Measurements from ENCODE around the gene PRDX1.
"Not testable (repeated sequence)": the region's sequence is repeated elsewhere in the genome, so short reads cannot be mapped to it uniquely, and the experiment has no call there.

PRDX1 gene

DNA sequence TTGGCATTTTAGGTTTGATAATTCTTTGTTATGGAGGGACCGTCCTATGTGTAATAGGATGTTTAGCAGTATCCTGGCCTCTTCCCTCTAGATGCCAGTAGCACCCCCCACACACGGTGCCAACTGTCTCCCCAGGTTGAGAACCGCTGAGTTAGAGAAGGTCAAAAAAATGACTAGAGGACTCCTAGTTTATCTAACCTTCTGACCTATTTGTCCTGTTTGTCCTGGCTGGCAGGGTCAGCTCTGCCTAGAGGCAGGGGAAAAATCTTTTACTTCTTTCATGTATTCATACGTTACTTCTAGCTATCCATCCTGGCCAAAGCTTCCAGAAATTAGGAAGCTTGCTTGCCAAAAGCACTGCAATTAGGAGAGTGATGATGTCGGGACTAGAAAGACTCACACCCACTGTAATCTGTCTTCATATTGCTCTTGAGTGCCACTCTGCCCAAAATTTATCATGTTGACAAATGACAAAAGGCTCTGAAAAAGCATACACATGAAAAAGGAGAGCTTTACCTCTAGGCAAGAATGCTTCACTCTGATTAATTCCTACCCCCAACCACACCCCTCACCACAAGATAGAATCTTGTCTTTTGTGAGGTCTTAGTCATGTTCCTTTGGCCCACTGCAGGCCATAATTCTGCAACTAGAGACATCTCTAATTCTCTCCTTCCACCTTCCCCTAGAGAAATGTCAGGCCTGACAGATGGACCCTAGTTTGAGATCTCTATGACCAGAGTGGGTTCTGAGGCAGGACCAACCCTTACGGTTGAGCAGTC is 14.5 kb upstream of the PRDX1 start:
- DNase-seq (ENCODE audit: low read depth): no peak

DNA sequence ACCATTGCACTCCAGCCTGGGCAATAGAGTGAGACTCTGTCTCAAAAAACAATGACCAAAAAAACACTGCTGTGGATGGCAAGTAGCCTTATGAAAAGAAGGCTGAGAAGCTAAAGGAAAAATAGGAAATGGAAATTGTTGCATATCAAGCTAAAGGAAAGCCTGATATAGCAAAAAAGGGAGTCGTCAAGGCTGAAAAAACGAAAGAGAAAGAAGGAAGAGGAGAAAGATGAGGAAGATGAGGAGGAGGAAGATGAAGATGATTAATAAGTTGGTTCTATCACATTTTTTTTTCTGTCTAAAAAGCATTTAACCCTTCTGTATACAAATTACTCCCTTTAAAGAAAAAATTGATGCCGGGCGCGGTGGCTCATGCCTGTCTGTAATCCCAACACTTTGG is 10.2 kb upstream of the PRDX1 start:
- no peak for DNase-seq (ENCODE audit: low read depth)

DNA sequence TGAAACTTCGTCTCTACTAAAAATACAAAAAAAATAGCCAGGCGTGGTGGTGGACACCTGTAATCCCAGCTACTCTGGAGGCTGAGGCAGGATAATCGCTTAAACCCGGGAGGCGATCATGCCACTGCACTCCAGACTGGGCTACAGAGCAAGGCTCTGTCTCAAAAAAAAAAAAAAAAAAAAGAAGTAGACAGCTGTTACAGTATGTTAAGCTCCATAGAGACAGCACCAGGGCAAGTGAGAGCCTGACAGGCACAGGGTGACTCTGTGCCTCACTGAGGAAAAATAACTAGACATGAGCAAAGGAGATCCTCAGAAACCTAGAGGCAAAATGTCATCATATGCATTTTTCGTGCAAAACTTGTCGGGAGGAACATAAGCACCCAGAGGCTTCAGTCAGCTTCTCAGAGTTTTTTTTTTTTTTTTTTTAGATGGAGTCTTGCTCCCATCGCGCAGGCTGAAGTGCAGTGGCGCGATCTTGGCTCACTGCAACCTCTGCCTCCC is 9.0 kb upstream of the PRDX1 start:
- no peak for DNase-seq (ENCODE audit: low read depth)

DNA sequence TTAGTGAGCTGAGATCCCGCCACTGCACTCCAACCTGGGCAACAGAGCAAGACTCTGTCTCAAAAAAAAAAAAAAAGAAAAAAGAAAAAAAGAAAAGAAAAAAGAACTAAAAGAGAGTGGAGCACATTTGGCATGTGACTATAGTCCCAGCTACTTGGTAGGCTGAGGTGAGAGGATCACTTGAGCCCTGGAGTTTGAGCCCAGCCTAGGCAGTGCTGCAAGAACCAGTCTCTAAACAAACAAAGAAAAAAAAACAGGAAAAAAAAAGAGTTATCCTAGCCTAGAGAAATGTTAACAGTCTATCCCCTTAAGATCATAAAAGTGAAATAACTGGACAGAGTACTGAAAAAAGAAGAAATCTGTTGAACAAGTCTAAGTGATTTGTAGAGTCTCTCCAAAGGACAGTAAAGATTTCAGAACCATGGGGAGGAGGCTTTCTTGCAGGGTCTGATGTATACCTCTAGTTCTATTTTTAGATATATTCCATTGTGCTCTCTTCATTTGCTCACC is 4.5 kb upstream of the PRDX1 start:
- no peak for DNase-seq (ENCODE audit: low read depth)

DNA sequence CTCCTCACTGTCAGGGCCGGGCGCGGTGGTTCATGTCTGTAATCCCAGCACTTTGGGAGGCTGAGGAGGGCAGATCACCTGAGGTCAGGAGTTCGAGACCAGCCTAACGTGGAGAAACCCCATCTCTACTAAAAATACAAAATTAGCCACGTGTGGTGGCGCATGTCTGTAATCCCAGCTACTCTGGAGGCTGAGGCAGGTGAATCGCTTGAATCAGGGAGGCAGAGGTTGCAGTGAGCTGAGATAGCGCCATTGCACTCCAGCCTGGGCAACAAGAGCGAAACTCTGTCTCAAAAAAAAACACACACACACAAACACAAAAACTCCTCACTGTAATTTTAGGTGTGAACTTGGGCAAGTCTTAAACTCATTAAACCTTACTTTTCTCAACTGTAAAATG is 2.3 kb upstream of the PRDX1 start:
- not testable (repeated sequence) for DNase-seq (ENCODE audit: low read depth)

DNA sequence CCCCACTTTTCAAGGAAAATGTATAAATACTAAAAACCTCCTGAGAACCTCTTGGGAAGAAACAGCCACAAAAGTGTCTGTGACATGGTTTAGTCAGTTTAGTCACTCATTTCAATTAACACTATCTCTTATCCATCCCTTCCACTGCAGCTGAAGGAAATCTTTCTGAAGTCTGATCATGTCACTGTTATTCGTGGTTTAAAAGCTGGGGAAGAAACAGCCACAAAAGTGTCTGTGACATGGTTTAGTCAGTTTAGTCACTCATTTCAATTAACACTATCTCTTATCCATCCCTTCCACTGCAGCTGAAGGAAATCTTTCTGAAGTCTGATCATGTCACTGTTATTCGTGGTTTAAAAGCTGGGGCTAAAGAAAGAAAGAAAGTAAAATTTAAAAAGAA is 1.8 kb upstream of the PRDX1 start:
- not testable (repeated sequence) for DNase-seq (ENCODE audit: low read depth)

DNA sequence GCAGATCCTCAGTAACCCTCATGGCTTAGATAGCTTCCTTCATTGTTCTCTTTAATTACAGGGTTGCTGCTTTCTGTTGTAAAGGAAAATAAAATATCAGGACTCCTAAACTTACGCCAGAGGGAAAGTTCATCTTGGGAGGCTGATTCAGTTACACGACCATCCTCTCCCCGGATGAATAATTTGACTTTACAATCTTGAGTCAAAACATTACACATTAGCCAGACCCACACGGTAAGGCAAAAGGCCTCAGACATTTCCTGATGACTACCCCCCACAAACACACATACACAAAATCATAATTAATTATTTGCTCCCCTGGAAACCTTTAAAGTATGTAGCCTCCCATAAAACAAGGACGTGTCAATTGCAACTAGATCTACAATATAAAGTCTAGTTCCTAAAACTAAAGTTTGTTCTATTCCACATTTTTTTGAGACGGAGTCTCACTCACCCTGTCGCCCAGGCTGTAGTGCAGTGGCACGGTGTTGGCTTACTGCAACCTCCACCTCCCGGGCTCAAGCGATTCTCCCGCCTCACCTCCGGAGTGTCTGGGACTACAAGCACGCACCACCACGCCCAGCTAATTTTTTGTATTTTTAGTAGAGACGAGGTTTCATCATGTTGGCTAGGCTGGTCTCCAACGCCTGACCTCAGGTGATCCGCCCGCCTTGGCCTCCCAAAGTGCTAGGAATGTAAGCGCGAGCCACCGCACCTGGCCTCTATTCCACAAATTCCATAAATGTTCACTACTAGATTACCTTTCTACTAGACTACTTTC is 830 bp upstream of the PRDX1 start:
- no peak for DNase-seq (ENCODE audit: low read depth)

DNA sequence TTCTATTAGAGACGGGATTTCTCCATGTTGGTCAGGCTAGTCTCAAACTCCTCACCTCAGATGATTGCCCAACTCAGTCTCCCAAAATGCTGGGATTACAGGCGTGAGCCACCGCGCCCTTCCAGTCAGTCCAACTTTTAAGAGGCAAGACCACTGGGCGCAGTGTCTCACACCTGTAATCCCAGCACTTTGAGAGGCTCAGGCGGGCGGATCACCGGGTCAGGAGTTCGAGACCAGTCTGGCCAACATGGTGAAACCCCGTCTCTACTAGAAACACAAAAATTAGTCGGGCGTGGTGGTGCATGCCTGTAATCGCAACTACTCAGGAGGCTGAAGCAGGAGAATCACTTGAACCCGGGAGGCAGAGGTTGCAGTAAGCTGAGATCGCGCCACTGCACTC is 1.9 kb downstream of the PRDX1 start:
- not testable (repeated sequence) for DNase-seq (ENCODE audit: low read depth)

DNA sequence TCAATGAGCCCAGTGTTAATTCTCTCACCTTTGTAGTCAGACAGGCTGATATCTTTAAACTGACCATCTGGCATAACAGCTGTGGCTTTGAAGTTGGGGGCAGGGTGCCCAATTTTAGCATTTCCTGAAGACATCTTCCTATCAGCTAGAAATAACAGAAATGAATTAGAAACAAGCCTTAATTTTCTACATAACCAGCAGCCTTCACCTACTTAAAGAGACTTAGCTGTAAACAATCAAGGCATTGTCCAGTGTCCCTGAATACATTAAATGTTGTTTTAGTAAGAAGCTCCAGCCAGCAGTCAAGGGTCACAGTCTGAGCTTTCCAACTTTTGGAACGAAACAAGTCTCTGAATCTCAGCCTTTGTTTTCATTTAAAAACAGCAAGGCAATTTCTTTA is 2.8 kb downstream of the PRDX1 start:
- DNase-seq (ENCODE audit: low read depth): no peak

DNA sequence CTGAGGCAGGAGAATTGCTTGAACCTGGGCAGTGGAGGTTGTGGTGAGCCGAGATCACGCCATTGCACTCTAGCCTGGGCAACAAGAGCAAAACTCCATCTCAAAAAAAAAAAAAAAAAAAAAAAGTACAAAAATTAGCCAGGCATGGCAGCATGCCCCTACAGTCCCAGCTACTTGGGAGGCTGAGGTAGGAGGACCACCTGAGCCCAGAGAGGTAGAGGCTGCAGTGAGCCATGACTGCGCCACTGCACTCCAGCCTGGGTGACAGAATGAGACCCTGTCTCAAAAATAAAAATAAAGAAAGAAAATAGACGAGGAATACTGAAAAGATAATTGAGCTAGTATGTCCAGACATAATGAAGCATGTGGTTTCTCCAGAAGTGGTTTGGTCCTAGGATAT is 3.3 kb downstream of the PRDX1 start:
- DNase-seq (ENCODE audit: low read depth): not testable (repeated sequence)

DNA sequence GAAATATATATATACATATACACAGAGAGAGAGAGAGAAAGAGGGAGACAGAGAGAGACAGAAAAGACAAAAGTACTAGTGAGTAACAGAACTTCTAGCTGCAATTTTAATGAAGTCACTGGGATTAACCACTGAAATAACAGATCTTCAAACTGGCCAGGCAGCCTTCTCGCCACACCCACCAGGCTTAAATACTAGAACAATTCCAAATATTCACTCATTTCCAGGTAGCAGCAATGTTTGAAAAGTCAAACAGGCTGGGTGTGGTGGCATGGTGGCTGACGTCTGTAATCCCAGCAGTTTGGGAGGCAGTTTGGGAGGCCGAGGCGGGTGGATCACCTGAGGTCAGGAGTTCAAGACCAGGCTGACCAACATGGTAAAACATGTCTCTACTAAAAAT is 5.2 kb downstream of the PRDX1 start:
- no peak for DNase-seq (ENCODE audit: low read depth)

DNA sequence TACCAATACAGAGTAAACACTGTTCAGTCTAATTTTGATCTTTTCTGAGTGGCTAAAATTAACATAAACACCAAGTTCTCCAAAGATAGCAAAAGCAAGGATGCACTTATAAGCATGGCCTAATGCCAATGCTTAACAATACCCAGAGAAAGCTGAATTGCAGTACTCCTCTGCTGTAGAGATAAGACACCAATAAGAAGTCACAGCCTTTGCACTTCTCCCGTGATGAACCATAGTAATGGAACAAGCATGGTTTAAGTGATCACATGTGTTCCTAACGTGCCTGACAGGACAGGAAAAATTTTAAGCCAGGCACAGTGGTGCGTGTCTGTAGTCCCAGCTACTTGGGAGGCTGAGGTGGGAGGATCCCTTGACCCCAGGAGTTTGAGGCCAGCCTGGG is 5.6 kb downstream of the PRDX1 start:
- no peak for DNase-seq (ENCODE audit: low read depth)

DNA sequence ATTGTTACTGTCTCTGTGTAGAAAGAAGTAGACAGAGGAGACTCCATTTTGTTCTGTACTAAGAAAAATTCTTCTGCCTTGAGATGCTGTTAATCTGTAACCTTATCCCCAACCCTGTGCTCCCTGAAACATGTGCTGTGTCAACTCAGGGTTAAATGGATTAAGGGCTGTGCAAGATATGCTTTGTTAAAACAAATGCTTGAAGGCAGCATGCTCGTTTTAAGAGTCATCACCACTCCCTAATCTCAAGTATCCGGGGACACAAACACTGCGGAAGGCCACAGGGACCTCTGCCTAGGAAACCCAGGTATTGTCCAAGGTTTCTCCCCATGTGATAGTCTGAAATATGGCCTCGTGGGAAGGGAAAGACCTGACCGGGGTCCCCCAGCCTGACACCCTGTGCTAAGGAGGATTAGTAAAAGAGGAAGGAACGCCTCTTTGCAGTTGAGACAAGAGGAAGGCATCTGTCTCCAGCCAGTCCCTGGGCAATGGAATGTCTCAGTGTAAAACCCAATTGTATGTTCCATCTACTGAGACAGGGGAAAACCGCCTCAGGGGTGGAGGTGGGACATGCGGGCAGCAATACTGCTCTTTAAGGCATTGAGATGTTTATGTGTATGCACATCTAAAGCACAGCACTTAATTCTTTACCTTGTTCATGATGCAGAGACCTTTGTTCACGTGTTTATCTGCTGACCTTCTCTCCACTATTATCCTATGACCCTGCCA is 8.0 kb downstream of the PRDX1 start:
- not testable (repeated sequence) for DNase-seq (ENCODE audit: low read depth)

DNA sequence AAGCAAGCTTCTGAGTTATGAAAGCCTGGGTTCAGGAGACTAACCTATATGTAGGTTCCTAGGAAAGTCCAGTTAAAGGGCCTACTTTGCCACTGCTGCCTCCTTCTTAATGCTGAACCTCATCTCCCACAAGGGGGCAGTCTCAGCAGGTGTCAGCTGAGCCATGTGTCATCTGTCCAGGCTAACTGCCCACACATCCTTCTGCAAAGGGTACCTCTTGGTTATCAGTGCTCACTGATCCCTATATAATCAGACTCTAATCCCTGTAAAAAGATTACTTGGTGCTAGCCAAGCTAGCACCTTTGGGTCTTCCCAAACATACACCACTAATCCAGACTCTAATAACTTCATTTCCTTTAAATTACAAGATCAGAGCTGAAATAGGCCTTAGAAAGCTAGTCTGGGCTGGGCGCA is 9.0 kb downstream of the PRDX1 start:
- peak; percentile 38 for DNase-seq (ENCODE audit: low read depth)

DNA sequence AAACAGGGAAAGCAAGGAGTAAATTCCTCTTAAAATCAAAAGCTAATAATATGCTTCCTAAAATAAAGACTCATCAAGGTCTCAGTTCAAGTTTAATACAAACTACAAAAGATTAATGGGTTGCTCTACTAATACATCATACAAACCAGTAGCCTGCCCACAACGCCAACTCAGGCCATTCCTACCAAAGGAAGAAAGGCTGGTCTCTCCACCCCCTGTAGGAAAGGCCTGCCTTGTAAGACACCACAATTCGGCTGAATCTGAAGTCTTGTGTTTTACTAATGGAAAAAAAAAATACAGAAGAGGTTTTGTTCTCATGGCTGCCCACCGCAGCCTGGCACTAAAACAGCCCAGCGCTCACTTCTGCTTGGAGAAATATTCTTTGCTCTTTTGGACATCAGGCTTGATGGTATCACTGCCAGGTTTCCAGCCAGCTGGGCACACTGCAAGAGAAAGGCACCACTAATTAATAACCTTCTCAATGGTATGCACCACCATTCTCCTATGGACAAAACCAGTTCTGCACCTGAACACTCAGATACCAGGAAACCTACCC is 10.6 kb downstream of the PRDX1 start:
- no peak for DNase-seq (ENCODE audit: low read depth)

DNA sequence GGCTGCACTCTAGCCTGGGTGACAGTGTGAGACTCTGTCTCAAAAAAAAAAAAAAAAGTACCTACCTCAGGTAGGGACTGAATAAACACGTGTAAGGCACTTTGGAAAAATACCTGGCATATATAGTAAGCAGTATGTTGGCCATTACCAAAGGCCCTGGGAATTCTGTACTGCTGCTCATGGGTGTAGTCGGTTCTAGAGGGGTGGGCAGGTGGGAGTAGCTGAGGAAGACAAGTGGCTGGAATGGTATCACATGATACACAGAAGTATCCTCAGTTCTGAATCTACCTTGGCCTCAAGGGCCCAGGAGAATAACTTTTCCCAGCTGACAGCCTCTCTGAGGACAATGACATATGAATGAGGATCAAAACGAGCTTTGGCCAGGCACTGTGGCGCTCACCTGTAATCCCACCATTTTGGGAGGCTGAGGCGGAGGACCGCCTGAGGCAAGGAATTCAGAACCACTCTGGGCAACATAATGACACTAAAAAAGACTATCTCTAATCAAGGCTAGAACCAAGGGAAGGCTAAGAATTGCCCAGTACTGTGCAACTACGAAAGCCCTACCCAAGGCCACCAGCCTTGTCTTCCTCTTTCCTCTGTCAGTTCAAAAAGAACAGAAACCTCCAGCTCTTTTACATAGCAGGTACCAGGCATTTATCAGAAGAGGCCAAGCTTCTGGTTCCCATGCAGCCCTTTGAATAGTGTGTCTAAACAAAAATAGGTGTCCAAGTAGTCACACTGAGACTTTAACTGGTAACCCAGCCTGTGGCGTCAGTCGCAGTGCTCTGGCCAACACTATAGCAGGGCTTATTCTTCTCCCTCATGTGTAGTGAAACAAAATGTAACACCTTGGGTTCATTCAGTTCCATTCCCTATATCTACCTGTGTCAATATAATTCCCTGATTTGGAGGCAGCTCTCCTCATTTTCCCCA is 11.4 kb downstream of the PRDX1 start:
- DNase-seq (ENCODE audit: low read depth): no peak

DNA sequence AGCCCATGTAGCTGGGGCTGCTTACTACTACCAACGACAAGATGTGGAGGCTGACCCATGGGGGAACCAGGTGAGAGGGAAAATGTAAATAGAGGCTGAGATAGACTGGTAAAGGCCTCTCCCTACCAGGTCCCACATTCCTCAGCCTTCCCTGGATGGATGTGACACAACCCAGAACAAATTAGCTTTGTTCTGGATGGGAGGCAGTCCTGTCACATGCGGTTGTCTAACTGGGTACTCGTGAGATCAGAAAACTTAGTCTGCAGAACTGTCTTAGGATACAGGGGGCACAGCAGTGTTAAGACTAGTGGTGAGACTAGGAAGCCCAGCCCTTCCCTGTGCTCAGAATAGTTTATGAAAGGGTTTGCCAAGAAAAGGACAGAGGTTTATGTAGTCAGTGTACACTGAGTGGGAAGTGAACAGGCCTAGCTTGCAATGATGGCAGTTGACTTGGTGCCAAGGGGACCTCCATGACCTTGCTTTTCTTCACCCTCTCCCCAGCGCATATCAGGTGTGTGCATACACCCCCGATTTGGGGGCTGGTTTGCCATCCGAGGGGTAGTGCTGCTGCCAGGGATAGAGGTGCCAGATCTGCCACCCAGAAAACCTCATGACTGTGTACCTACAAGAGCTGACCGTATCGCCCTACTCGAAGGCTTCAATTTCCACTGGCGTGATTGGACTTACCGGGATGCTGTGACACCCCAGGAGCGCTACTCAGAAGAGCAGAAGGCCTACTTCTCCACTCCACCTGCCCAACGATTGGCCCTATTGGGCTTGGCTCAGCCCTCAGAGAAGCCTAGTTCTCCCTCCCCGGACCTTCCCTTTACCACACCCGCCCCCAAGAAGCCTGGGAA is 13.2 kb downstream of the PRDX1 start:
- no peak for DNase-seq (ENCODE audit: low read depth)

DNA sequence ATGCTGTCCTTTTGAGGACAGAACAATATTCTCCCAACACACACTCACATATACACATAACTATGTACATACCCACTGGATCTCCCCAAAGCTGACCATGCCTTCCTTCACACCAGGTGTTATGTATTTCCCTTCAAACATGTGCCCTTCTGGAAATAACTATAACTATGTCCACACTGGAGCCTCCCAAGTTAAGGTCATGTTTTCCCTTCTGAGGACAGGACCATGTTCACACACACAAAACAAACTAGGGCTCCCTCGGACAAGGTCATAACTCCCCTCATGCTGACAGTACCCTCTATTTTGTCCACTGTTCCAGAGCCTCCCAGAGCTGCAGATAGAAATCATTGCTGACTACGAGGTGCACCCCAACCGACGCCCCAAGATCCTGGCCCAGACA is 13.8 kb downstream of the PRDX1 start:
- DNase-seq (ENCODE audit: low read depth): no peak

DNA sequence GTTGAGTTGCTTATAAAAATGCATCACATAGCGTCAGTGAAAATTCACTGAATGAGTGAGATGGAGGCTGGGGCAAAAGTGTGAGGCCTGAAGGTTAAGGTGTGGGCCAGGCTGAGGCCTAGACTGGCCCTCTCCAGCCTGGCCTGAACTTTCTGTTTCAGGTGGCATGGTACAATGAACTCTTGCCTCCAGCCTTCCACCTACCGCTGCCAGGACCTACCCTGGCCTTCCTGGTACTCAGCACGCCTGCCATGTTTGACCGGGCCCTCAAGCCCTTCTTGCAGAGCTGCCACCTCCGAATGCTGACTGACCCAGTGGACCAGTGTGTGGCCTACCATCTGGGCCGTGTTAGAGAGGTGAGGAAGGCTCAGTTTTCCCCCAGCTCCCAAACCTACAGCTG is 14.5 kb downstream of the PRDX1 start:
- DNase-seq (ENCODE audit: low read depth): no peak

Data from HS-27A (cell line).